Measurements from ENCODE around the gene PLRG1. TPM values are rescaled to one million over a fixed set of nuclear protein-coding genes. Genes with fewer than 3 reads are reported as not detected.

The PLRG1 gene
- total RNA-seq, 1 donor from 2014 or later: 70.6 TPM

DNA sequence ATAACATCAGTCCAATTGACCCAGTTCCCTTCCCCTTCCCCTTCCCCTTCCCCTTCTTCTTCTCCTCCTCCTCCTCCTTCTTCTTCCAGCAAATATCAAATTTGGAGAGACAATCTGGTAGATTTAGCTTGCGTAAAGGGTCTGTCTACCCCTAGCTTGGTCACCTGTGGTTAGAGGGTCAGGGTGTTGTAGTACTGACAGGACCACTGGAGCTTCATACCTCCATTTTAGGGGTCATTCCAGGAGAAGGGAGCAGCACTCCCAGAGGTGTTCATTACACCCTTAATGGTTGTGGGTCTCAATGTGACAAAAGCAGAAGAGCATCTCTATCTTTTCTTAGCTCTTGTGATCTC, 8.9 kb upstream of the PLRG1 start:
- no peaks in the 10 kb centered on the region for H3K27me3 Mint-ChIP-seq (ENCODE audit: unreplicated experiment)
- TF ChIP-seq, protein P1, sequence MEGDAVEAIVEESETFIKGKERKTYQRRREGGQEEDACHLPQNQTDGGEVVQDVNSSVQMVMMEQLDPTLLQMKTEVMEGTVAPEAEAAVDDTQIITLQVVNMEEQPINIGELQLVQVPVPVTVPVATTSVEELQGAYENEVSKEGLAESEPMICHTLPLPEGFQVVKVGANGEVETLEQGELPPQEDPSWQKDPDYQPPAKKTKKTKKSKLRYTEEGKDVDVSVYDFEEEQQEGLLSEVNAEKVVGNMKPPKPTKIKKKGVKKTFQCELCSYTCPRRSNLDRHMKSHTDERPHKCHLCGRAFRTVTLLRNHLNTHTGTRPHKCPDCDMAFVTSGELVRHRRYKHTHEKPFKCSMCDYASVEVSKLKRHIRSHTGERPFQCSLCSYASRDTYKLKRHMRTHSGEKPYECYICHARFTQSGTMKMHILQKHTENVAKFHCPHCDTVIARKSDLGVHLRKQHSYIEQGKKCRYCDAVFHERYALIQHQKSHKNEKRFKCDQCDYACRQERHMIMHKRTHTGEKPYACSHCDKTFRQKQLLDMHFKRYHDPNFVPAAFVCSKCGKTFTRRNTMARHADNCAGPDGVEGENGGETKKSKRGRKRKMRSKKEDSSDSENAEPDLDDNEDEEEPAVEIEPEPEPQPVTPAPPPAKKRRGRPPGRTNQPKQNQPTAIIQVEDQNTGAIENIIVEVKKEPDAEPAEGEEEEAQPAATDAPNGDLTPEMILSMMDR (IDR thresholded peaks at IDR 0.05; ENCODE audit: unreplicated experiment): no peak

GRCh38 chr4:154551872-154552686, 1.9 kb upstream of the PLRG1 start:
- peaks cover 16% of the 10 kb centered on the region for H3K4me1 Mint-ChIP-seq (ENCODE audit: unreplicated experiment)
- H3K9me3 Mint-ChIP-seq (ENCODE audit: unreplicated experiment): no peaks in the 10 kb centered on the region
- peaks cover 2% of the 10 kb centered on the region for H3K27me3 Mint-ChIP-seq (ENCODE audit: unreplicated experiment)
- H3K27ac Mint-ChIP-seq (ENCODE audit: unreplicated experiment): no peak overlapping the region
- TF ChIP-seq, protein P1 (IDR thresholded peaks at IDR 0.05; ENCODE audit: unreplicated experiment): peak; percentile 52
- H3K4me3 Mint-ChIP-seq (ENCODE audit: unreplicated experiment): no peak overlapping the region
- no peaks in the 10 kb centered on the region for H3K36me3 Mint-ChIP-seq (ENCODE audit: low read depth, unreplicated experiment)
- DNase-seq (ENCODE audit: low spot score): peak; percentile 70

More for the DNA sequence above, 8.9 kb upstream of the PLRG1 start:
- H3K4me1 Mint-ChIP-seq (ENCODE audit: unreplicated experiment): no peaks in the 10 kb centered on the region
- no peak overlapping the region for H3K4me3 Mint-ChIP-seq (ENCODE audit: unreplicated experiment)
- no peaks in the 10 kb centered on the region for H3K36me3 Mint-ChIP-seq (ENCODE audit: low read depth, unreplicated experiment)
- H3K9me3 Mint-ChIP-seq (ENCODE audit: unreplicated experiment): no peaks in the 10 kb centered on the region
- DNase-seq (ENCODE audit: low spot score): no peak
- no peak overlapping the region for H3K27ac Mint-ChIP-seq (ENCODE audit: unreplicated experiment)

DNA sequence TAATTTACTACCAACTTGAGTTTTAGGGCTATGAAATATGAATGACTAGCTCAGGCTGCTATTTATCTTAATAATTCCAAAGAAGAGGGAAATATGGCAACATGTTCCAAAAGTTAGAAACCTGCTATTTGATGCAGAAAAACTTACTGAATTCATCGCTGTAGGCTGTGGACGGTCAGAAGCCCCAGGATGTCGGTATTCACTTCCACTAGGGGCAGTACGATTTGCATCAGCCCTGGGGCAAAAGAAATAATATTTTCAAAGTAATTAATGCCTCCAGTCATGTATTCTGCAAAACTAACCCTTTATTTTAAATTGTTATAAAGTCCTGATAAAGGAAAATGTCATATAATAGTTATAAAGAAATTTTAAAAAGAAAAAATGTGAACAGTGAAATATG, 4.5 kb downstream of the PLRG1 start:
- TF ChIP-seq, protein P1 (IDR thresholded peaks at IDR 0.05; ENCODE audit: unreplicated experiment): no peak
- H3K36me3 Mint-ChIP-seq (ENCODE audit: low read depth, unreplicated experiment): peaks cover 14% of the 10 kb centered on the region
- no peak overlapping the region for H3K27ac Mint-ChIP-seq (ENCODE audit: unreplicated experiment)
- H3K27me3 Mint-ChIP-seq (ENCODE audit: unreplicated experiment): peaks cover 2% of the 10 kb centered on the region
- H3K9me3 Mint-ChIP-seq (ENCODE audit: unreplicated experiment): no peaks in the 10 kb centered on the region
- H3K4me1 Mint-ChIP-seq (ENCODE audit: unreplicated experiment): peaks cover 16% of the 10 kb centered on the region
- H3K4me3 Mint-ChIP-seq (ENCODE audit: unreplicated experiment): no peak overlapping the region
- no peak for DNase-seq (ENCODE audit: low spot score)

GRCh38 chr4:154542271-154542879, 7.8 kb downstream of the PLRG1 start:
- Mint-ChIP-seq H3K27me3 (ENCODE audit: unreplicated experiment) (peaks cover 1% of the 10 kb centered on the region), H3K36me3 (ENCODE audit: low read depth, unreplicated experiment) (peaks cover 23% of the 10 kb centered on the region), H3K27ac (ENCODE audit: unreplicated experiment) (no peak overlapping the region), H3K9me3 (ENCODE audit: unreplicated experiment) (no peaks in the 10 kb centered on the region), H3K4me3 (ENCODE audit: unreplicated experiment) (peak overlapping the region; percentile 49), H3K4me1 (ENCODE audit: unreplicated experiment) (peaks cover 3% of the 10 kb centered on the region)
- TF ChIP-seq, protein P1 (IDR thresholded peaks at IDR 0.05; ENCODE audit: unreplicated experiment): no peak
- no peak for DNase-seq (ENCODE audit: low spot score)

- no peak for DNase-seq (ENCODE audit: low spot score)
- peaks cover 3% of the 10 kb centered on the region for H3K4me1 Mint-ChIP-seq (ENCODE audit: unreplicated experiment)
- no peak overlapping the region for H3K4me3 Mint-ChIP-seq (ENCODE audit: unreplicated experiment)
- no peak overlapping the region for H3K27ac Mint-ChIP-seq (ENCODE audit: unreplicated experiment)
- H3K9me3 Mint-ChIP-seq (ENCODE audit: unreplicated experiment): no peaks in the 10 kb centered on the region
- H3K36me3 Mint-ChIP-seq (ENCODE audit: low read depth, unreplicated experiment): no peaks in the 10 kb centered on the region
- TF ChIP-seq, protein P1 (IDR thresholded peaks at IDR 0.05; ENCODE audit: unreplicated experiment): no peak
- peaks cover 3% of the 10 kb centered on the region for H3K27me3 Mint-ChIP-seq (ENCODE audit: unreplicated experiment)
These were observed 15.9 kb downstream of the PLRG1 start for GRCh38 chr4:154534296-154534695.

Measured in endothelial cell (in vitro differentiated cells).